ENCODE measurements around the gene SLC24A3. TPM values are rescaled to one million over a fixed set of nuclear protein-coding genes. Genes with fewer than 3 reads are reported as not detected.

The SLC24A3 gene
- total RNA-seq, 1 experiment from 2014 or later, result not detected

- in situ Hi-C loops (cut with HindIII; ENCODE audit: low sequenced_read_pairs), result no loop called here
- no peak for DNase-seq (ENCODE audit: low spot score)
These were observed 188.7 kb downstream of the SLC24A3 start for GRCh38 chr20:19401096-19401495.

- no peak for DNase-seq (ENCODE audit: low spot score)
- in situ Hi-C loops (cut with HindIII; ENCODE audit: low sequenced_read_pairs), result no loop called here
These were observed 191.1 kb downstream of the SLC24A3 start for GRCh38 chr20:19403549-19403948.

- DNase-seq (ENCODE audit: low spot score), result no peak
These were observed 192.4 kb downstream of the SLC24A3 start for GRCh38 chr20:19404826-19405225.

DNA sequence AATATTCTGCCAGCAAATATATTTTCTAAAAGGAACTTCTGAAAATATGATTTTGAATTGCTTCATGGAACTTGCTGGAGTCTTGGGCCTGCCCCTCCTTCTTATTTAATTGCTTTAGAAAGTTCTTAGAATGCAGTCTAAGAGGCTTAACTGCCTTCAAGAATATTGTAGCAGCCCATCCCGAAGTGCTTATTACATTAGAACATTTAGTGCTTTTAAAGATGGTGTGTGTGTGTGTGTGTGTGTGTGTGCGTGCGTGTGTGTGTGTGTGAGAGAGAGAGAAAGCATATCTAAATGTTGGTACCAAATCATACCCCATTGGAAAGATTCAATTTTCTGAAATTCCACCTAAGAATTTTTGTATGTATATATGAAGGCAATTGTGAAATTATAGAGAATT, 193.5 kb downstream of the SLC24A3 start:
- in situ Hi-C loops (cut with HindIII; ENCODE audit: low sequenced_read_pairs), result no loop called here
- DNase-seq (ENCODE audit: low spot score), result no peak

More at GRCh38 chr20:19404826-19405225, 192.4 kb downstream of the SLC24A3 start:
- in situ Hi-C loops (cut with HindIII; ENCODE audit: low sequenced_read_pairs), result no loop called here

DNA sequence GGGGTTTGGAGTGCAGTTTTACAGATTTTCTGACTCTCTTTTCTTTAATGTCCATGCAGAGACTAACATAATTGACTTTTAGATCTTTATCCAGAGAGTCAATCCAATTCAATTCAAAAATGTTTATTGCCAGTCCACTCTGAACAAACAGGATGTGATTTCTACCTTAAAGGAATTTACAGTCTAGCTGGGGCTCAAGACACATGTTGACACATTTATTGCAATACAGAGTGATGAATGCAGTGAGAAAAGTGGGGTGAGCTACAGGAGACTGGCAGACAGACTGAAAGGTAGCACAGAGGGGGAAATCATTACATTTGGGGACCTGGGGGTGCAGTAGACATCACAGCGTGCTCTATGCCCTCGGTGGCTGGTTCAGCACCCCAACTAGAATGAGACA, 193.9 kb downstream of the SLC24A3 start:
- in situ Hi-C loops (cut with HindIII; ENCODE audit: low sequenced_read_pairs), result no loop called here
- DNase-seq (ENCODE audit: low spot score), result no peak

DNA sequence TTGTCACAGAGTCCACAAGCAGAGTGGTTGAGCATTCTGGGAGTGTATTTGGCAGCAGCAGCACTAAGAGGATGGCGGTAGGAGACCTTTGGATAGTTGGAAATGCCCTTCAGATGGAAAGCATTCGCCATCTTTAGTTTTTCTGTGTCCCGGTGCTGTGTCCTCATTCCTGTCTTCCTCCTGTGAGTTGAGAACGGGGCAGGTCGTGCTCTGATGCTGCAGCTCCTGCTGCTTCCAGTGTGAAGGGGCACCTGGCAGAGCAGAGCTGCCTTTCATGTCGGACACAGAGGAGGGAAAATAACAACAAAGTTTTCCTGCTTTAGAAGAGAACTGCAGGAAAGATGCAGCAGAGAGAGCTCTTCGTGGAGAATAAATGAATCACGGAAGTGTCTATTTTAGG, 194.8 kb downstream of the SLC24A3 start:
- DNase-seq (ENCODE audit: low spot score), result no peak
- in situ Hi-C loops (cut with HindIII; ENCODE audit: low sequenced_read_pairs), result no loop called here

DNA sequence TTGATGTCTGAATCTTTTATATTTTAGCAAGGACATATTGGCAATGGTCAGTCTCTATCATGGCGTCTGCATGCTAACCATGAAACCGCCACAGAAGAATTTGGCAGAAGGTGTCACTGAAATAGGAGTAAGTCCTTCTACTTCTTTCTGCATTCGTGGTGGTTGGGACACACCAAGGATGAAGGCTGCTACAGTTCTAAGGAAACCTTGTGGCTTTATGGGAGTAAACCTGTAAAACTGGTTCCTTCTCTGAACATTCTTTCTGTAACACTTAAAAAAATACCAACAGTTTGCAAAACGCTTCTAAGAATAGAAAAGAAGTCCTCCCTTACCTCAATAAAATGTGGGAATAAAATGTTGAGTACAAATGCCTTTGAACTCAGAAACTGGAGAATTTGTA, 195.3 kb downstream of the SLC24A3 start:
- in situ Hi-C loops (cut with HindIII; ENCODE audit: low sequenced_read_pairs), result no loop called here
- no peak for DNase-seq (ENCODE audit: low spot score)

DNA sequence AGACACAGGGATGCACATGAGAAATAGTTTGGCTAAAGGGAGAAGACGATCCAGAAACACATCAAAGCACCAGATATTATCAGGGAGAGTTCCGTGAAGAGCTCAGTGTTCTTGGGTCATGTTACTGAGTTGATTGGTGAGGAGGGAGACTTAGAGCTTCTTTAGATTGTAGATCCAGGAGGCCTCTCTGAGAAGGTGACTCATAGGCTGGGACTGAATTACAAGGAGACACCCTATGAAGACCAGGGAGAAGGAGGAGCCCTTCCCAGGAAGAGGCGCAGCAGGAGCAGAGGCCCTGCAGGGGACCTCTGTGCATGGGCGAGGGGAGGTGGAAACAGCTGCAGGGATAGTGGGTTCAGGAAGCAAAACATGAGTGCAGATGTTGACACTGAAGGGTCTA, 196.5 kb downstream of the SLC24A3 start:
- DNase-seq (ENCODE audit: low spot score), result no peak

DNA sequence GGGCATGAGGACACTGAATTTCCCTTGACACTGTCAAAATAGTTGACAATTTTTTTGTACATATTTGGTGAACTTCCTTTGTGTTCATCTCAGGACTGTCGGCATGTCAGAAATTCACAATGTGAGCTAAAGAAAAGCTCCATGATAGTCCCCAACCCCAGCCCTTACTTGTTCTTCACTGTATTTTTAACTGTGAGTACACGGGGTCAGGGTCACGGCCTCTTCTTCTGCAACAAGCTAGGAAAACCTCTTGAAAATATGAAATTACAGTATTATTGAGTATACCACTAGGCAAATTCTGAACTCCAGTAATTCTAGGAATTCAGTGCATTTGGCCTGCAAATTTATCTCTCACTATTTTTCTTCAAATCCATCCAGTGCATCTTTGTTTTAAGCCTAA, 199.4 kb downstream of the SLC24A3 start:
- no peak for DNase-seq (ENCODE audit: low spot score)
- in situ Hi-C loops (cut with HindIII; ENCODE audit: low sequenced_read_pairs), result no loop called here

More for the DNA sequence above, 196.5 kb downstream of the SLC24A3 start:
- in situ Hi-C loops (cut with HindIII; ENCODE audit: low sequenced_read_pairs), result no loop called here

DNA sequence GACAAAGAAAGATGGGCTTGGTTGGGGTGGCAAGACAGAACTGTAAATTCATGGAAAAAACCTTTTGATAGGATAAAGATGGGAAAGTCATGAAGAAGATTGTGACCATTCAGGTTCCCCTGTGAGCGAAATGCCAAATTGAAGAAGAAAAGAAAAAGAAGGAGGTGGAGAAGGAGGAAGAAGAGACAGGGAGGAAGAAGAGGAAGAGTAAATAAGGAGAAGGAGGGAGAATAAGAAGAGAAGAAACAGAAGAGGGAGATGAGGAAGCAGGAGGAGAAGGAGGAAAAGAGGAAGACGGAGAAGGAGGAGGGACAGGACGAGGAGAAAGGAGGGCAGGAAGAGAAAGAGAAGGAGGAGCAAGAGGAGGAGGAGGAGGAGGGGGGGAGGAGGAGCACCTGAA, 199.8 kb downstream of the SLC24A3 start:
- in situ Hi-C loops (cut with HindIII; ENCODE audit: low sequenced_read_pairs), result no loop called here

GRCh38 chr20:19414600-19414999, 202.2 kb downstream of the SLC24A3 start:
- in situ Hi-C loops (cut with HindIII; ENCODE audit: low sequenced_read_pairs), result no loop called here

More for the DNA sequence above, 199.8 kb downstream of the SLC24A3 start:
- DNase-seq (ENCODE audit: low spot score), result no peak

GRCh38 chr20:19415786-19416185, 203.3 kb downstream of the SLC24A3 start:
- no peak for DNase-seq (ENCODE audit: low spot score)
- in situ Hi-C loops (cut with HindIII; ENCODE audit: low sequenced_read_pairs), result no loop called here

More at GRCh38 chr20:19414600-19414999, 202.2 kb downstream of the SLC24A3 start:
- no peak for DNase-seq (ENCODE audit: low spot score)

- DNase-seq (ENCODE audit: low spot score), result no peak
- in situ Hi-C loops (cut with HindIII; ENCODE audit: low sequenced_read_pairs), result no loop called here
These were observed 204.2 kb downstream of the SLC24A3 start for GRCh38 chr20:19416627-19417026.

GRCh38 chr20:19419396-19419795, 207.0 kb downstream of the SLC24A3 start:
- in situ Hi-C loops (cut with HindIII; ENCODE audit: low sequenced_read_pairs), result no loop called here
- DNase-seq (ENCODE audit: low spot score), result no peak

GRCh38 chr20:19423097-19423899, 210.9 kb downstream of the SLC24A3 start:
- in situ Hi-C loops (cut with HindIII; ENCODE audit: low sequenced_read_pairs), result no loop called here
- no peak for DNase-seq (ENCODE audit: low spot score)

DNA sequence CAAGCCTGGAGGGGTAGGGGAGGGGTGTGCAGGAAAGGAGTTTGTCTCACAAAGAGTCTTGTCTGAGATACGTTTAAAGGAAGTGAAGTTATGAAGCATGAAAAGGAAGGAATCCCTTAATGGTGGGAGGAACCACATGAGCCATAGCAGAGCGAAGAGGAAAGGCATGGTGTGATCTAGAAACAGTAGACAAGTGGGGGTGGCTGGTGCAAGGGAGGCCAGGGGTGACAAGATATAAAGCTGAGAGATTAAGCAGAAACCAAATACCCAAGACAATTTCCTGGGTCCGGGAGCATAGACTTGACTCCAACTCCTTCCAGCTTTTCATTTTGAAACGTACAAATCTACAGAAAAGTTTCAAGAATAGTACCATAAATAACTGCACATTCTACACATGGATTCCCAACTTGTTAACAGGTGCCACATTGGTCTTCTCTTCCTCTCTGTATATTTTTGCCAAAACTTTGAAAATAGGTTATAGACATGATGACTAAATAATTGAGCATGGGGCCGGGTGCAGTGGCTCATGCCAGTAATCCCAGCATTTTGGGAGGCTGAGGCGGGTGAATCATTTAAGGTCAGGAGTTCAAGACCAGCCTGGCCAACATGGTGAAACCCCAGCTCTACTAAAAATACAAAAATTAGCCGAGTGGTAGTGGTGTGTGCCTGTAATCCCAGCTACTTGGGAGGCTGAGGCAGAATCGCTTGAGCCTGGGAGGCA, 211.6 kb downstream of the SLC24A3 start:
- in situ Hi-C loops (cut with HindIII; ENCODE audit: low sequenced_read_pairs), result no loop called here
- DNase-seq (ENCODE audit: low spot score), result no peak

GRCh38 chr20:19426356-19426755, 213.9 kb downstream of the SLC24A3 start:
- DNase-seq (ENCODE audit: low spot score), result no peak
- in situ Hi-C loops (cut with HindIII; ENCODE audit: low sequenced_read_pairs), result no loop called here

DNA sequence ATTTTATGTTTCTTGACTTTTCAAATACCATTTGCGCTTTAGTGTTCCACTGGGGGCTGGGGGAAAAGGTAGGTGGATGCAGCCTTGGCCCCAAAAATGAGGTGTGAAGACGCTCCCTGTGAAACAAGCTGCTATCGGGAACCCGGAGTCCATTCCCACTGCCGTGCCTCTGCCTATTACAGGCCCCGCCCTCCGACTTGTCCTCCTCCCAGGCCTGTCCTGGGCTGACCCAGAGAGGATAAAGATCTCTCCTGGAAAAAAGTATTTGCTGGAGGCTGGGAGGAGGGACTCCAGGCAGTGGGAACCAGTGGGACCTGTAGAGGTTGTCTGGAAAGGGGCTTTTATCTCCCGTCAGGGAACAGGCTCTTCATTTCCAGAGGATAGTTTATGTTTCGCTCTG, 215.0 kb downstream of the SLC24A3 start:
- in situ Hi-C loops (cut with HindIII; ENCODE audit: low sequenced_read_pairs), result no loop called here
- DNase-seq (ENCODE audit: low spot score), result no peak

- no peak for DNase-seq (ENCODE audit: low spot score)
- in situ Hi-C loops (cut with HindIII; ENCODE audit: low sequenced_read_pairs), result no loop called here
These were observed 215.5 kb downstream of the SLC24A3 start for GRCh38 chr20:19427913-19428312.

DNA sequence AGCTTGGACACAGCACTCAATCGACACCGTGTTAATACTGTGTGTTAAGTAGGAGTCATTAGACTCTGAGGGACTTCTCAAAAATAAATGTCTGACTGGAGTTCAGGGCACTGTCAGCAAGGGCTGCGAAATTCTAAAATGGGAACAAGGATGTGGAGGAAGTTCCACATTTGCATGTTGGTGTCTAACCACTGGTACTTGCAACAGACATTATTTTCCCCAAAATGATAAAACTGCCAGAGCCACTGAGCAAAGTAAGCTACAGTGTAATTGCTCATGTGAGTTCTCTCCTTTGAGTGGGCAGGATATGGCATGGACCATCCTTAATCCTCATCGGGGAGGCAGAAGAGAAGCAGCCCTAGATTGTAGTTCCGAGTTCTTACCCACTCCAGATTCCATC, 215.9 kb downstream of the SLC24A3 start:
- DNase-seq (ENCODE audit: low spot score), result no peak
- in situ Hi-C loops (cut with HindIII; ENCODE audit: low sequenced_read_pairs), result no loop called here

- no peak for DNase-seq (ENCODE audit: low spot score)
- in situ Hi-C loops (cut with HindIII; ENCODE audit: low sequenced_read_pairs), result no loop called here
These were observed 217.1 kb downstream of the SLC24A3 start for GRCh38 chr20:19429538-19429937.

Data from G401 (cell line).